ENCODE data around the gene PPARA. TPM values are rescaled to one million over a fixed set of nuclear protein-coding genes. Genes with fewer than 3 reads are reported as not detected.

Gene PPARA
- total RNA-seq, 1 experiment from 2014 or later, result 14.5 TPM

GRCh38 chr22:46244771-46245170 is 94.4 kb downstream of the PPARA start:
- no peak overlapping the region for H3K9ac ChIP-seq (ENCODE audit: low read length)
- 0 out of 4 replicates have a peak, but pooled peaks cover 0 to 2% of the 10 kb centered on the region in 2 experiments for H3K36me3 ChIP-seq (ENCODE audit: control insufficient read depth in 1 of 2, insufficient read depth in 2 of 2, low read length in 2 of 2)
- H3K79me2 ChIP-seq (ENCODE audit: insufficient read depth, low read length), result peaks cover 10% of the 10 kb centered on the region
- DNase-seq (ENCODE audit: low read depth, low spot score) (no peak), ATAC-seq (no peak)
- no peaks in the 10 kb centered on the region for H3K9me2 ChIP-seq (ENCODE audit: insufficient read depth)
- POLR2A ChIA-PET, result no interaction called here
- no peak overlapping the region for H3K4me2 ChIP-seq (ENCODE audit: low read length)
- H3K4me3 ChIP-seq (replicated peaks in 1 of 2; ENCODE audit: low read depth in 1 of 2, low read length in 2 of 2), result no peak overlapping the region
- CTCF ChIA-PET, result no interaction called here
- H4K20me1 ChIP-seq (ENCODE audit: insufficient read depth), result no peaks in the 10 kb centered on the region
- H3K27me3 ChIP-seq (ENCODE audit: insufficient read depth, low read length), result no peaks in the 10 kb centered on the region
- RAD21 ChIA-PET (ENCODE audit: low non-redundant PET in 1 of 2, low total read pairs in 2 of 2, uncharacterized antibody in 2 of 2, unreplicated experiment in 2 of 2), result no interaction called here
- BruUV-seq (replicated peaks), result no TSS peak
- H2AFZ ChIP-seq (ENCODE audit: low read depth, low read length, poor library complexity, severe bottlenecking), result no peak overlapping the region
- TF ChIP-seq ELF1 (IDR thresholded peaks at IDR 0.05; ENCODE audit: borderline replicate concordance, low read depth) (no peak), ZFX (IDR thresholded peaks at IDR 0.05) (no peak), JUND (IDR thresholded peaks at IDR 0.05) (no peak), REST (IDR thresholded peaks at IDR 0.05; ENCODE audit: low read depth) (no peak), SP1 (IDR thresholded peaks at IDR 0.05; ENCODE audit: low read depth) (no peak), EZH2 (IDR thresholded peaks at IDR 0.05) (no peak)
- TF ChIP-seq, protein P1, sequence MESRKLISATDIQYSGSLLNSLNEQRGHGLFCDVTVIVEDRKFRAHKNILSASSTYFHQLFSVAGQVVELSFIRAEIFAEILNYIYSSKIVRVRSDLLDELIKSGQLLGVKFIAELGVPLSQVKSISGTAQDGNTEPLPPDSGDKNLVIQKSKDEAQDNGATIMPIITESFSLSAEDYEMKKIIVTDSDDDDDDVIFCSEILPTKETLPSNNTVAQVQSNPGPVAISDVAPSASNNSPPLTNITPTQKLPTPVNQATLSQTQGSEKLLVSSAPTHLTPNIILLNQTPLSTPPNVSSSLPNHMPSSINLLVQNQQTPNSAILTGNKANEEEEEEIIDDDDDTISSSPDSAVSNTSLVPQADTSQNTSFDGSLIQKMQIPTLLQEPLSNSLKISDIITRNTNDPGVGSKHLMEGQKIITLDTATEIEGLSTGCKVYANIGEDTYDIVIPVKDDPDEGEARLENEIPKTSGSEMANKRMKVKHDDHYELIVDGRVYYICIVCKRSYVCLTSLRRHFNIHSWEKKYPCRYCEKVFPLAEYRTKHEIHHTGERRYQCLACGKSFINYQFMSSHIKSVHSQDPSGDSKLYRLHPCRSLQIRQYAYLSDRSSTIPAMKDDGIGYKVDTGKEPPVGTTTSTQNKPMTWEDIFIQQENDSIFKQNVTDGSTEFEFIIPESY (IDR thresholded peaks at IDR 0.05; ENCODE audit: extremely low read depth, insufficient replicate concordance, low read length), result no peak
- TF ChIP-seq, protein P2, sequence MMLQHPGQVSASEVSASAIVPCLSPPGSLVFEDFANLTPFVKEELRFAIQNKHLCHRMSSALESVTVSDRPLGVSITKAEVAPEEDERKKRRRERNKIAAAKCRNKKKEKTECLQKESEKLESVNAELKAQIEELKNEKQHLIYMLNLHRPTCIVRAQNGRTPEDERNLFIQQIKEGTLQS (IDR thresholded peaks at IDR 0.05), result no peak
- H3K4me1 ChIP-seq (ENCODE audit: control insufficient read depth in 1 of 2, insufficient read depth in 2 of 2, low read length in 2 of 2), result peaks cover 0 to 6% of the 10 kb centered on the region in 2 experiments; a peak in 3 of 4 replicates
- no peak overlapping the region for H3K27ac ChIP-seq (ENCODE audit: low read depth, low read length)
- no peaks in the 10 kb centered on the region for H3K9me3 ChIP-seq (ENCODE audit: control insufficient read depth in 1 of 2, insufficient read depth in 1 of 2, low read depth in 1 of 2, low read length in 2 of 2)
- intact Hi-C loops (cut with micrococcal nuclease), result loop anchor here (10.0 kb wide), 1 partner anchor 90 kb away; the partner anchor contains the start of gene PPARA
